ENCODE measurements around the gene GPC6. TPM values are rescaled to one million over a fixed set of nuclear protein-coding genes. Genes with fewer than 3 reads are reported as not detected.

Gene GPC6
- total RNA-seq, 2 experiments from 2014 or later, result not detected

DNA sequence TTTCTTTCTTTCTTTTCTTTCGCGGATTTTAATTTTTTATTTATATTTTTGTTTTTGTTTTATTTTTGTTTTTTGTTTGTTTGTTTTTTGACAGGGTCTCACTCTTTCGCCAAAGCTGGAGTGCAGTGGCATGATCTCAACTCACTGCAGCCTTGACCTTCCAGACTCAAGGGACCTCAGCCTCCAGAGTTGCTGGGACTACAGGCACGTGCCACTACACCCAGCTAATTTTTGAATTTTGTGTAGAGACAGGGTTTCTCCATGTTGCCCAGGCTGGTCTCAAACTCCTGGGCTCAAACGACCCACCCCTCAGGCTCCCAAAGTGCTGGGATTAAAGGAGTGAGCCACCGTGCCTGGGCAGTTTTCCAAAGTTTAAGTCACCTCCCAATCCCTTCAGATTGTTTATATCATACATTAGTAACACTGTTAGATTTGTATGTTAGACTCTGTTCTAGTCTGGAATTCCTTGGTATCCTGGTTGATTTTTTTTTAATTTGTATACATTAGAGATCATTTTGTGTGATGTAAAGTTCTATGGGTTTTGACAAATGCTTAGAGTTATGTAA, 655.6 kb downstream of the GPC6 start:
- no peaks in the 10 kb centered on the region for H4K20me1 ChIP-seq (ENCODE audit: insufficient read depth, low read length)
- H3K4me1 ChIP-seq (ENCODE audit: insufficient read depth, low read length, poor library complexity, severe bottlenecking), result no peaks in the 10 kb centered on the region
- DNase-seq (ENCODE audit: low spot score), result no peak
- H3K4me2 ChIP-seq (ENCODE audit: low read length), result no peak overlapping the region
- no peak overlapping the region for H3K27ac ChIP-seq (ENCODE audit: low read depth, low read length, poor library complexity, severe bottlenecking)
- no peak overlapping the region for H3K4me3 ChIP-seq (ENCODE audit: low read depth, low read length, poor library complexity, severe bottlenecking)
- BruUV-seq (replicated peaks), result no TSS peak
- POLR2A ChIA-PET, result no interaction called here
- intact Hi-C loops (cut with micrococcal nuclease; ENCODE audit: unreplicated experiment), result no loop called here
- H3K9me3 ChIP-seq (ENCODE audit: low read length), result no peaks in the 10 kb centered on the region
- CTCF ChIA-PET (ENCODE audit: unreplicated experiment), result no interaction called here
- no peaks in the 10 kb centered on the region for H3K79me2 ChIP-seq (ENCODE audit: insufficient read depth, low read depth, low read length)
- H3K36me3 ChIP-seq (ENCODE audit: insufficient read depth, low read length), result no peaks in the 10 kb centered on the region
- H3K9me2 ChIP-seq (ENCODE audit: insufficient read depth, low read length), result no peaks in the 10 kb centered on the region
- no peak overlapping the region for H2AFZ ChIP-seq (ENCODE audit: low read length)
- TF ChIP-seq EZH2phosphoT487 (IDR thresholded peaks at IDR 0.05; ENCODE audit: borderline replicate concordance, low read depth, low read length), result no peak
- TF ChIP-seq, protein P1, sequence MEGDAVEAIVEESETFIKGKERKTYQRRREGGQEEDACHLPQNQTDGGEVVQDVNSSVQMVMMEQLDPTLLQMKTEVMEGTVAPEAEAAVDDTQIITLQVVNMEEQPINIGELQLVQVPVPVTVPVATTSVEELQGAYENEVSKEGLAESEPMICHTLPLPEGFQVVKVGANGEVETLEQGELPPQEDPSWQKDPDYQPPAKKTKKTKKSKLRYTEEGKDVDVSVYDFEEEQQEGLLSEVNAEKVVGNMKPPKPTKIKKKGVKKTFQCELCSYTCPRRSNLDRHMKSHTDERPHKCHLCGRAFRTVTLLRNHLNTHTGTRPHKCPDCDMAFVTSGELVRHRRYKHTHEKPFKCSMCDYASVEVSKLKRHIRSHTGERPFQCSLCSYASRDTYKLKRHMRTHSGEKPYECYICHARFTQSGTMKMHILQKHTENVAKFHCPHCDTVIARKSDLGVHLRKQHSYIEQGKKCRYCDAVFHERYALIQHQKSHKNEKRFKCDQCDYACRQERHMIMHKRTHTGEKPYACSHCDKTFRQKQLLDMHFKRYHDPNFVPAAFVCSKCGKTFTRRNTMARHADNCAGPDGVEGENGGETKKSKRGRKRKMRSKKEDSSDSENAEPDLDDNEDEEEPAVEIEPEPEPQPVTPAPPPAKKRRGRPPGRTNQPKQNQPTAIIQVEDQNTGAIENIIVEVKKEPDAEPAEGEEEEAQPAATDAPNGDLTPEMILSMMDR (conservative IDR thresholded peaks at IDR 0.05; ENCODE audit: low read length), result no peak

DNA sequence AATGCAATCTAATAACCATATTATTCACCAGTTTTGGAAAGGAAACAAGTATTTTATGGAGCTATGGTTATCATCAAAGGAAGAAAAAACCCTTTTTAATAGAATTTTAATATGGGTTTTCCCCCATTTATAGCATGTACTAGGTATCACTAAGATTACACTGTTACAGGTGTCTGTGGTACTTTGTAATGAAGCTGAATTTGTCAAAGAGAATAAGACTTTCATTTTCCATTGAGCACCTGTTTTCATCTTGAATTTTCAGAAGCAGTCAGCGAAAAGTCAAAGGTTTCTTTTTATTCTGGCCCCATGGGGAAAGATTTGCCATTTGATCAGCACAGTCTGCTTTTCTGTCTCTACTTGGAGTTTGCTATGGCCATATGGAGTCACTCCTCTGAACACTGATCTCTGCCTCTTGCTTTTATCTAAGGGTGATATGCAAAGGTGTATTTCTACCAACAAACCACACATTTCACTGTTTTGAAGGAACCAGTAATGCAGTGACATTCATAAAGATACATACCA, 662.9 kb downstream of the GPC6 start:
- Histone ChIP-seq H3K79me2 (ENCODE audit: insufficient read depth, low read depth, low read length) (no peaks in the 10 kb centered on the region), H3K4me1 (ENCODE audit: insufficient read depth, low read length, poor library complexity, severe bottlenecking) (no peaks in the 10 kb centered on the region), H3K36me3 (ENCODE audit: insufficient read depth, low read length) (no peaks in the 10 kb centered on the region), H2AFZ (ENCODE audit: low read length) (no peak overlapping the region), H3K27ac (ENCODE audit: low read depth, low read length, poor library complexity, severe bottlenecking) (no peak overlapping the region), H3K4me3 (ENCODE audit: low read depth, low read length, poor library complexity, severe bottlenecking) (no peak overlapping the region), H4K20me1 (ENCODE audit: insufficient read depth, low read length) (no peaks in the 10 kb centered on the region), H3K9me3 (ENCODE audit: low read length) (no peaks in the 10 kb centered on the region), H3K4me2 (ENCODE audit: low read length) (no peak overlapping the region), H3K9me2 (ENCODE audit: insufficient read depth, low read length) (no peaks in the 10 kb centered on the region)
- intact Hi-C loops (cut with micrococcal nuclease; ENCODE audit: unreplicated experiment), result no loop called here
- BruUV-seq (replicated peaks), result no TSS peak
- ChIA-PET POLR2A (no interaction called here), CTCF (ENCODE audit: unreplicated experiment) (no interaction called here)
- TF ChIP-seq, protein P1 (conservative IDR thresholded peaks at IDR 0.05; ENCODE audit: low read length), result no peak
- no peak for TF ChIP-seq EZH2phosphoT487 (IDR thresholded peaks at IDR 0.05; ENCODE audit: borderline replicate concordance, low read depth, low read length)
- no peak for DNase-seq (ENCODE audit: low spot score)

DNA sequence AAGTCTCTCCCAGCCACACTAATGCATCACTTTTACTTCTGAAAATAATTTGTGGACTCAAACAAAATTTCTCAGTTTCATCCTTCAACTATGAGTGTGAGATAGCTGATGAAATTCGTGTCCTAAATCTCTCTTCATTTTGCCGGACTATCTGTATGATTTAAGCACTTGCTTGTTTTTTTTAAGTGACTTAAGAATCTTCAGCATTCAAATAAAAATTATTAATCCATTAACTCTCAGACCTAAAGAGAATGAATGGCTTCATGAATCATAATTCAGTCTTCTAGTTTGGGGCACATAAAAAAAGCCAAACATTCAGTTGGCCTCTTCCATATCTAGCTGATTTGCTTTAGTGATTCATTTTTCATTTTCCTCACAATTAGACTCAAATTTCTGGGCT, 673.4 kb downstream of the GPC6 start:
- Histone ChIP-seq H3K9me2 (ENCODE audit: insufficient read depth, low read length) (no peaks in the 10 kb centered on the region), H4K20me1 (ENCODE audit: insufficient read depth, low read length) (no peaks in the 10 kb centered on the region), H3K4me1 (ENCODE audit: insufficient read depth, low read length, poor library complexity, severe bottlenecking) (no peaks in the 10 kb centered on the region), H3K27ac (ENCODE audit: low read depth, low read length, poor library complexity, severe bottlenecking) (no peak overlapping the region), H3K36me3 (ENCODE audit: insufficient read depth, low read length) (no peaks in the 10 kb centered on the region), H2AFZ (ENCODE audit: low read length) (no peak overlapping the region), H3K4me2 (ENCODE audit: low read length) (no peak overlapping the region), H3K4me3 (ENCODE audit: low read depth, low read length, poor library complexity, severe bottlenecking) (no peak overlapping the region), H3K79me2 (ENCODE audit: insufficient read depth, low read depth, low read length) (no peaks in the 10 kb centered on the region), H3K9me3 (ENCODE audit: low read length) (no peaks in the 10 kb centered on the region)
- DNase-seq (ENCODE audit: low spot score), result no peak
- ChIA-PET CTCF (ENCODE audit: unreplicated experiment) (no interaction called here), POLR2A (interaction anchor here (0.6 kb wide), 2 partner anchors 85 to 509 kb away, joined by 3 read pairs; no protein-coding TSS in a partner anchor)
- intact Hi-C loops (cut with micrococcal nuclease; ENCODE audit: unreplicated experiment), result no loop called here
- no TSS peak for BruUV-seq (replicated peaks)
- TF ChIP-seq, protein P1 (conservative IDR thresholded peaks at IDR 0.05; ENCODE audit: low read length), result no peak
- no peak for TF ChIP-seq EZH2phosphoT487 (IDR thresholded peaks at IDR 0.05; ENCODE audit: borderline replicate concordance, low read depth, low read length)

Measured in OCI-LY7 (cell line).